ENCODE measurements around the gene RGPD8. TPM values are rescaled to one million over a fixed set of nuclear protein-coding genes. Genes with fewer than 3 reads are reported as not detected.
"Not testable (repeated sequence)": the region's sequence is repeated elsewhere in the genome, so short reads cannot be mapped to it uniquely, and the experiment has no call there.

The RGPD8 gene
- total RNA-seq, 4 donors from 2014 or later: 3.8 to 11.2 (median 8.1) TPM

- DNase-seq (no peak), ATAC-seq (no peak)
- Histone ChIP-seq H3K4me1 (no peaks in the 10 kb centered on the region), H3K4me3 (no peak overlapping the region), H3K27me3 (no peaks in the 10 kb centered on the region), H3K36me3 (no peaks in the 10 kb centered on the region), H3K9me3 (no peaks in the 10 kb centered on the region), H3K27ac (no peak overlapping the region)
- no peak for TF ChIP-seq CTCF (IDR thresholded peaks at IDR 0.05 in 4 of 5, conservative IDR thresholded peaks at IDR 0.05 in 1 of 5)
- TF ChIP-seq POLR2A (IDR thresholded peaks at IDR 0.05): no peak
- in situ Hi-C loops (cut with MboI; ENCODE audit: low sequenced_read_pairs in 4 of 4): no loop called here
- intact Hi-C loops (cut with DNase I; ENCODE audit: low total_unique reads): no loop called here
Observed at GRCh38 chr2:112454586-112454985, 21.1 kb upstream of the RGPD8 start.

DNA sequence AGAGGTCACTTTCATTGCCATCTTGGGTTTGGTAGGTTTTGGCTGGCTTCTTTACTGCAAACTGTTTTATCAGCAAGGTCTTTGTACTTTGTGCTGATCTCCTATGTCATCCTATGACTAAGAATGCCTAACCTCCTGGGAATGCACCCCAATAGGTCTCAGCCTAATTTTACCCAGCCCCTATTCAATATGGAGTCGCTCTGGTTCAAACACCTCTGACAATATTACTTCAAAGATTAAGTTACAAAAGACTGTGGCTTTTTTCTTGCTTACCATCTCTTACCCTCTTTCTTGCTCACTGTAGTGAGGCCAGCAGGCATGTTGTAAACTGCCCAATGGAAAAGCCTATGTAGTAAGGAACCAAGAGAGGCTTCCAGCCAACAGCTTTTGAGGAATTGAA is 17.9 kb upstream of the RGPD8 start:
- ATAC-seq (no peak), DNase-seq (no peak)
- no peaks in the 10 kb centered on the region for H3K27me3 ChIP-seq
- in situ Hi-C loops (cut with MboI; ENCODE audit: low sequenced_read_pairs in 4 of 4): no loop called here
- no peak overlapping the region for H3K27ac ChIP-seq
- intact Hi-C loops (cut with DNase I; ENCODE audit: low total_unique reads): no loop called here
- H3K4me1 ChIP-seq: no peaks in the 10 kb centered on the region
- H3K9me3 ChIP-seq: no peaks in the 10 kb centered on the region
- H3K36me3 ChIP-seq: no peaks in the 10 kb centered on the region
- H3K4me3 ChIP-seq: no peak overlapping the region
- no peak for TF ChIP-seq POLR2A (IDR thresholded peaks at IDR 0.05)
- no peak for TF ChIP-seq CTCF (IDR thresholded peaks at IDR 0.05 in 4 of 5, conservative IDR thresholded peaks at IDR 0.05 in 1 of 5)

DNA sequence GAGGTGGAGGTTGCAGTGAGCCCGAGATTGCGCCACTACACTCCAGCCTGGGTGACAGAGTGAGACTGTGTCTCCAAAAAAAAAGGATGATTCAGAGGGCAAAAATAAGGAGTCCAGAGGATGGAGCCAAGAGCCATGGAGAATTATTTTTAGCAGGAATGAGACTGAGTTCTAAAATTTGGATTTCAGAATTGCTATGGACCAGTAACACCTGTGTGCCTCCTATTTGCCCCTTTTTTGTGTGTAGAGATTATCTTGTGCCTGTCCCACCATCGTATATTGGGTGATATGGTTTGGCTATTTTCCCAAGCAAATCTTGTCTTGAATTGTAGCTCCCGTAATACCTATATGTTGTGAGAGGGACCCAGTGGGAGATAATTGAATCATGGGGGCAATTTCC is 16.4 kb upstream of the RGPD8 start:
- intact Hi-C loops (cut with DNase I; ENCODE audit: low total_unique reads): no loop called here
- no peaks in the 10 kb centered on the region for H3K4me1 ChIP-seq

DNA sequence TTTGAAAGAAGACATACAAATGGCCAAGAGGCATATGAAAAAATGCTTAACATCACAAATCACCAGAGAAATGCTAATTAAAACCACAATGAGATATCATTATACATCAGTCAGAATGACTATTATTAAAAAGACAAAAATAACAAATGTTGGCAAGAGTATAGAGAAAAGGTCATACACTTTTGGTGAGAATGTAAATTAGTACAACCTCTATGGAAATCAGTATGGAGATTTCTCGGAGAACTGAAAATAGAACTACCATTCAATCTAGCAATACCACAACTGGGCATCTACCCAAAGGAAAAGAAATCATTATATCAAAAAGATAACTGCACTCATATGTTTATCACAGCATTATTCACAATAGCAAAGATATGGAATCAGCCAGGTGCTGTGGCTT is 10.8 kb upstream of the RGPD8 start:
- H3K27ac ChIP-seq; H3K4me3 ChIP-seq; H3K36me3 ChIP-seq; DNase-seq; ATAC-seq; intact Hi-C loops (cut with DNase I; ENCODE audit: low total_unique reads); H3K9me3 ChIP-seq; H3K4me1 ChIP-seq; H3K27me3 ChIP-seq: not testable (repeated sequence)
- in situ Hi-C loops (cut with MboI; ENCODE audit: low sequenced_read_pairs in 4 of 4): loop anchor here in 2 of 4 donors (25.0 kb wide), 1 partner anchor 182 kb away; the partner anchor contains the start of gene ZC3H8 (in 2 of the 2)

More for the DNA sequence above, 16.4 kb upstream of the RGPD8 start:
- H3K36me3 ChIP-seq: no peaks in the 10 kb centered on the region
- ATAC-seq (no peak), DNase-seq (no peak)
- no peak overlapping the region for H3K4me3 ChIP-seq
- H3K27me3 ChIP-seq: no peaks in the 10 kb centered on the region
- no peak overlapping the region for H3K27ac ChIP-seq
- in situ Hi-C loops (cut with MboI; ENCODE audit: low sequenced_read_pairs in 4 of 4): loop anchor here in 2 of 4 donors (25.0 kb wide), 1 partner anchor 188 kb away; the partner anchor contains the start of gene ZC3H8 (in 2 of the 2)
- TF ChIP-seq CTCF (IDR thresholded peaks at IDR 0.05 in 4 of 5, conservative IDR thresholded peaks at IDR 0.05 in 1 of 5): no peak
- TF ChIP-seq POLR2A (IDR thresholded peaks at IDR 0.05): no peak
- no peaks in the 10 kb centered on the region for H3K9me3 ChIP-seq

- H3K27me3 ChIP-seq; ATAC-seq; DNase-seq; H3K36me3 ChIP-seq; H3K4me3 ChIP-seq; H3K9me3 ChIP-seq; H3K27ac ChIP-seq; H3K4me1 ChIP-seq; intact Hi-C loops (cut with DNase I; ENCODE audit: low total_unique reads): not testable (repeated sequence)
- in situ Hi-C loops (cut with MboI; ENCODE audit: low sequenced_read_pairs in 4 of 4): loop anchor here in 2 of 4 donors (25.0 kb wide), 1 partner anchor 176 kb away; the partner anchor contains the start of gene ZC3H8 (in 2 of the 2)
Observed at GRCh38 chr2:112438603-112439261, 5.3 kb upstream of the RGPD8 start.

DNA sequence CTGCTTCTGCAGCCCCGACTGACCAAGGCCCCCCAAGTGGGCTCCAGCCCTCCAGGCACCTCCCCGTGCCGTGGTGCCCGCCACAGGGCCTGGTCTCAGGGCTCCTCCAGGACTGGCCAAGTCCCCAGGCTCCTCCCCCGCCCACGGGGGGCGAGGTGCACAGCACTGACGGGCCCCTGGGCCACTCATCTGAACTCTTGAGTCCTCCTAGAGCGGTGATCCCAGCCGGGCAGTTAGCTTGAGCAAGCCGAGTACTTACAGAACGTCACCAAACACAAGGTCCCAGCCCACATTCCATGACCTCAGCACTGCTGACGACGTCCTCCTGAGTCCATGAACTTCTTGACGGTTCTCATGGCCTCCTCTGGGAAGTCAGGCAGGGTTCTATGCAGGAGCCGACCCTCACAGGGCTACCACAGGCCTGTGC is 4.0 kb upstream of the RGPD8 start:
- H3K9me3 ChIP-seq; intact Hi-C loops (cut with DNase I; ENCODE audit: low total_unique reads); H3K27ac ChIP-seq; H3K27me3 ChIP-seq; ATAC-seq; H3K4me3 ChIP-seq; H3K36me3 ChIP-seq; H3K4me1 ChIP-seq; DNase-seq: not testable (repeated sequence)
- in situ Hi-C loops (cut with MboI; ENCODE audit: low sequenced_read_pairs in 4 of 4): loop anchor here in 2 of 4 donors (25.0 kb wide), 1 partner anchor 175 kb away; the partner anchor contains the start of gene ZC3H8 (in 2 of the 2)

GRCh38 chr2:112436993-112437392 is 3.5 kb upstream of the RGPD8 start:
- H3K36me3 ChIP-seq; H3K4me1 ChIP-seq; H3K9me3 ChIP-seq; ATAC-seq; intact Hi-C loops (cut with DNase I; ENCODE audit: low total_unique reads); DNase-seq; H3K4me3 ChIP-seq; H3K27ac ChIP-seq; H3K27me3 ChIP-seq: not testable (repeated sequence)
- in situ Hi-C loops (cut with MboI; ENCODE audit: low sequenced_read_pairs in 4 of 4): loop anchor here in 2 of 4 donors (25.0 kb wide), 1 partner anchor 175 kb away; the partner anchor contains the start of gene ZC3H8 (in 2 of the 2)

DNA sequence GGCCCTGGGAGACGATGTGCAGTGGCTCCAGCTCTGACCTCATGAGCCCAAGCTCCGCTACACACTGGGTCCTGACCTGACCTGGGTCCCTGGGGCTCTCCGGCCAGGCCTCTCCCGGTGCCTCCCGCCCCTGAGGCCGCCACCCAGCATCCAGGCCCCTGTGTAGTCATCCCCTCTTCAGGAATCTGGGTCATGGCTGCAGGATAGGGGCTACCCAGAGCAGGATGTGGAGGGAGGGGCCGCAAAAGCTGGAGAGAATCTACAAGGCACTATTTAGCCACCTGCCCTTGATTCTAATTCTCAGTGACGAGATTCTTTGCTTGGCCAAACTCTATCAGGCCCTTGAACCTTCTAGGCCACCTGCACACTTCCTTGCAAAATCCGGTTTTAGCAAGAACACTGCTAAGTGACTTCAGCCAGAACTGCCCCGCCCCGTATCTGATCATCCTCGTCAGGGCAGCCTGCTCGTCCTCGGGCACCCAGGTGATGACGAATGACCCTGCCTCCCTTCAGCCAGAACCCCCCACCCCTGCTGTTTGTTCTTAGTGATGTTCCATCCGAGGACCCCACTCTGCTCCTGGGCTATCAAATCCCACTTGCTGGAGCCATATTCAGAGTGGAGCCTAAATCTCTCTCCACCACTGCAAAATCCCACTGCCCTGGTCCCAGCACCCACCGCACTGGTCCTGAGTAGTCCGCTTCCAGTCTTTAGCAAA is 2.4 kb upstream of the RGPD8 start:
- in situ Hi-C loops (cut with MboI; ENCODE audit: low sequenced_read_pairs in 4 of 4): loop anchor here in 2 of 4 donors (25.0 kb wide), 1 partner anchor 174 kb away; the partner anchor contains the start of gene ZC3H8 (in 2 of the 2)
- intact Hi-C loops (cut with DNase I; ENCODE audit: low total_unique reads); H3K4me3 ChIP-seq: not testable (repeated sequence)

More for the DNA sequence above, 2.4 kb upstream of the RGPD8 start:
- H3K4me1 ChIP-seq, H3K27ac ChIP-seq, ATAC-seq, H3K27me3 ChIP-seq, H3K9me3 ChIP-seq, DNase-seq, H3K36me3 ChIP-seq: not testable (repeated sequence)
